GM19238 (cell line): ENCODE results near the gene SMG9.
A peak's percentile ranks its signal among the peaks of the same experiment; 100 is the strongest.

Source experiments
- DNase-seq: peaks from one replicate; pipeline ENCODE4 v3.0.0; 2011; ENCODE audit warnings: low spot score; ENCODE audit not compliant: insufficient read length

SMG9 gene

GRCh38 chr19:43754503-43755255 lies at the start of gene SMG9:
Gene SMG9, minus strand, starts transcription at chr19:43754962. Its CDS starts 4,221 bp downstream, at chr19:43750741.
- peak; percentile 80 for DNase-seq

- DNase-seq: no peak
Observed at GRCh38 chr19:43804432-43804831, 49.7 kb upstream of the SMG9 start.

GRCh38 chr19:43802216-43802951 lies 47.6 kb upstream of the SMG9 start, which contains the start of gene LYPD5:
Gene LYPD5, minus strand, starts transcription at chr19:43802447. Its CDS starts 67 bp downstream, at chr19:43802380.
- no peak for DNase-seq

- DNase-seq: no peak
Observed at GRCh38 chr19:43799502-43800142, 44.9 kb upstream of the SMG9 start.

GRCh38 chr19:43798546-43799409 lies 44.0 kb upstream of the SMG9 start:
- no peak for DNase-seq

- DNase-seq: no peak
Observed at GRCh38 chr19:43798026-43798545, 43.3 kb upstream of the SMG9 start.

- DNase-seq: no peak
Observed at GRCh38 chr19:43797556-43797955, 42.8 kb upstream of the SMG9 start.

GRCh38 chr19:43797118-43797517 lies 42.4 kb upstream of the SMG9 start:
- no peak for DNase-seq

GRCh38 chr19:43790587-43790986 lies 35.8 kb upstream of the SMG9 start:
- no peak for DNase-seq

GRCh38 chr19:43789029-43789428 lies 34.3 kb upstream of the SMG9 start:
- no peak for DNase-seq

- DNase-seq: no peak
Observed at GRCh38 chr19:43786665-43787064, 31.9 kb upstream of the SMG9 start.

- DNase-seq: no peak
Observed at GRCh38 chr19:43784981-43785808, 30.4 kb upstream of the SMG9 start.

- no peak for DNase-seq
Observed at GRCh38 chr19:43784241-43784980, 29.6 kb upstream of the SMG9 start.

GRCh38 chr19:43783636-43784035 lies 28.9 kb upstream of the SMG9 start:
- no peak for DNase-seq

- no peak for DNase-seq
Observed at GRCh38 chr19:43782689-43783231, 28.0 kb upstream of the SMG9 start.

- no peak for DNase-seq
Observed at GRCh38 chr19:43782311-43782660, 27.5 kb upstream of the SMG9 start.

- no peak for DNase-seq
Observed at GRCh38 chr19:43781630-43782310, 27.0 kb upstream of the SMG9 start.

GRCh38 chr19:43780706-43781525 lies 26.2 kb upstream of the SMG9 start, which contains the start of gene KCNN4:
Gene KCNN4, minus strand, starts transcription at chr19:43780973. Its CDS starts 112 bp downstream, at chr19:43780861.
- peak; percentile 63 for DNase-seq
